ENCODE data around the gene UBE2R2.
A peak's percentile ranks its signal among the peaks of the same experiment; 100 is the strongest.
"Not testable (repeated sequence)": the region's sequence is repeated elsewhere in the genome, so short reads cannot be mapped to it uniquely, and the experiment has no call there.

The UBE2R2 gene

DNA sequence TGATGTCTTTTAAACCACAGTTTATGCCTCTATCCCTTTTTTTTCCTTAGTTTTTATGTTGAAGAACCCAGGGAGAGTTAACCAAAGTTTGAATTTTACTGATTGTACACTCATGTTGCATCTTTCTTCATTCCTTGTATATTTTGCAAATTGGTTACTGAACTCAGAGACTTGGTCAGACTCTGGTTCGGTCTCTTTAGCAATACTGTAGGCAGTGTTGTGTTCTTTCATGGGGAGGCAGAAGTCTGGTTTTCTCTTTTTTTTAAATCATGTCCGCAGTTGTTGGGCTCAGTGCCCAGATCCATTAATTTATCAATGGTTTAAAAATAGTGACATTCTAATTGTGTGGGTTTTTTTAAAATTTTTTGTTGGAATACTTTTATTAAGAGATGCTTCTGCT lies 23.4 kb downstream of the UBE2R2 start:
- DNase-seq (ENCODE audit: low read depth in 2 of 2), result no peak

DNA sequence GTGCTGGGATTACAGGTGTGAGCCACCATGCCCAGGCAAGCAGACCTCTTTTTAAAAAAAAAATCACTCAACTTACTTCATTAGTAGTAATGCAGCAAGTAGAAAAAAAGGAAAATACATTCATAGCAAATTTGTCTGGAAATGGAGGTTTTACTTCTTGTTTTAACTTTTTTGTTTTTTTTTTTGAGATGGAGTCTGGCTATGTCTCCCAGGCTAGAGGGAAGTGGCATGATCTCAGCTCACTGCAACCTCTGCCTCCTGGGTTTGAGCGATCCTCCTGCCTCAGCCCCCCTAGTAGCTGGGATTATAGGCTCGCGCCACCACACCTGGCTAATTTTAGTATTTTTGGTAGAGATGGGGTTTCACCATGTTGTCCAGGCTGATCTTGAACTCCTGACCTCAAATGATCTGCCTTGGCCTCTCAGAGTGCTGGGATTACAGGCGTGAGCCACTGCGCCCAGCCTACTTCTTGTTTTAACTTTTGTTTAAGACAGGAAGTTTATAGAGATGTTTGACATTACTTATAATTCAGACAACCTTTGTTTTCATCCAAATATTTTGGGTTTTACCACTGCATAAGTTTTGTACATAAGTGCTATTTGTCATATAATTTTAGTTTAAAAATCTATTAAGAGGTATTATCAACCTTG lies 26.5 kb downstream of the UBE2R2 start:
- DNase-seq (ENCODE audit: low read depth in 2 of 2), result no peak

- no peak for DNase-seq (ENCODE audit: low read depth in 2 of 2)
Measured at GRCh38 chr9:33846231-33846630, 29.3 kb downstream of the UBE2R2 start.

DNA sequence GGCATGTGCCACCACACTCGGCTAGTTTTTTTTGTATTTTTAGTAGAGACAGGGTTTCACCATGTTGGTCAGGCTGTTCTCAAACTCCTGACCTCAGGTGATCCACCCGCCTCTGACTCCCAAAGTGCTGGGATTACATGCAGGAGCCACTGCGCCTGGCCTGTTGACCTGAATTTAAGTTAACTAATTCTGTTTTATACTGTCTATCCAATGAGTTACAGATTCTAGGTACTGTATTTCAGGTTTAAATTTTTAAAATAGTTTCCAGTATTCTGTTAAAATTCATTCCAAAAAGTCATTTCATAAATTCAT lies 30.9 kb downstream of the UBE2R2 start:
- DNase-seq (ENCODE audit: low read depth in 2 of 2), result not testable (repeated sequence)

GRCh38 chr9:33850267-33850629 lies 33.3 kb downstream of the UBE2R2 start:
- DNase-seq (ENCODE audit: low read depth in 2 of 2), result no peak

GRCh38 chr9:33850677-33851076 lies 33.7 kb downstream of the UBE2R2 start:
- DNase-seq (ENCODE audit: low read depth in 2 of 2), result no peak

DNA sequence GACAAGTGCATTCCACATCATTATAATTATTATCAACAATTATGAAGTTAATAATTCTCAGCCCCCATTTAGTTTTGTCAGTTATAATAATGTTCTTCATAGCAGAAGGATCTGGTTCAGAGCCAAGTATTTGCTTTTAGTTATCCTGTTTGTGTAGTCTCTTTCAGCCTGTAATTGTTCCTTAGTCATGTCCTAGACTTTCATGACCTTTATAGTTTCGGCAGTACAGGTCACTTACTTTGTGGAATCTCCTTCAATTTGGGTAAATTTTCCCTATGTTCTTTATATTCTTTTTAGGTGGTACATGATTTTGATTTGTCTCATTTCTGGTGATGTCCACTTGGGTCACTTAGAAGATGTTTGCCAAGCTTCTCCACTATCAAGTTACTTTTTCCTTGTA lies 34.3 kb downstream of the UBE2R2 start:
- no peak for DNase-seq (ENCODE audit: low read depth in 2 of 2)

- no peak for DNase-seq (ENCODE audit: low read depth in 2 of 2)
Measured at GRCh38 chr9:33852216-33852826, 35.4 kb downstream of the UBE2R2 start.

DNA sequence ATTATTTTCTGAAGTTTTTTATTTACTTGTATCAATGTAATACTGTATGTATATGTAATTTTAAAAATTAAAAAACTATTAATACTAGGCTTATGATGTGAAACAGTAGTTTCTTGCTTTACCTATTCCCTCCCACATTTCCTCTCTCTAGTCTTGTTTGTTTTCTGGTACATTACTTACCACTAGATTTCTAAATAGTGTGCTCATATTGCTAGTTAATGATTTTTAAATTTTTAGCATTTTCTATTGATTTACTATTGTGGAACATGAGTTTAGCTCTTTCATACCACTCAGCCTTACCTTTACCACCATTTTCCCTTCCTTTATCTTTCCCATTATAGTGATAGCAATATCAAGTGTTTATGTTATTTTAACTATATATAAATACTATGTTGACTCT lies 39.3 kb downstream of the UBE2R2 start:
- no peak for DNase-seq (ENCODE audit: low read depth in 2 of 2)

DNA sequence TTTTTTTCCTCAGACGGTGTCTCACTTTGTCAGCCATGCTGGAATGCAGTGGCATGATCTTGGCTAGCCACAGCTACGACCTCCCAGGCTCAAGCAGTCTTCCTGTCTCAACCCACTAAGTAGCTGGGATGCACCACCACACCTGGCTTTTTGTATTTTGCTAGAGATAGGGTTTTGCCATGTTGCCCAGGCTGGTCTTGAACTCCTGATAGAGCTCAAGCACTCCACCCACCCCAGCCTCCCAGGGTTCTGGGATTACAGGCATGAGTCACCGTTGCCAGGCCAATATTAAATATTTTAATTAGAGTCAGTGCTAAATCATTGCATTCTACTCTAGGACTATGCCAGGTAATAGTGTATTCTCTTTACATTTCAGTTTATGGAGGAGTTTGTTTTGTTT lies 41.5 kb downstream of the UBE2R2 start:
- no peak for DNase-seq (ENCODE audit: low read depth in 2 of 2)

DNA sequence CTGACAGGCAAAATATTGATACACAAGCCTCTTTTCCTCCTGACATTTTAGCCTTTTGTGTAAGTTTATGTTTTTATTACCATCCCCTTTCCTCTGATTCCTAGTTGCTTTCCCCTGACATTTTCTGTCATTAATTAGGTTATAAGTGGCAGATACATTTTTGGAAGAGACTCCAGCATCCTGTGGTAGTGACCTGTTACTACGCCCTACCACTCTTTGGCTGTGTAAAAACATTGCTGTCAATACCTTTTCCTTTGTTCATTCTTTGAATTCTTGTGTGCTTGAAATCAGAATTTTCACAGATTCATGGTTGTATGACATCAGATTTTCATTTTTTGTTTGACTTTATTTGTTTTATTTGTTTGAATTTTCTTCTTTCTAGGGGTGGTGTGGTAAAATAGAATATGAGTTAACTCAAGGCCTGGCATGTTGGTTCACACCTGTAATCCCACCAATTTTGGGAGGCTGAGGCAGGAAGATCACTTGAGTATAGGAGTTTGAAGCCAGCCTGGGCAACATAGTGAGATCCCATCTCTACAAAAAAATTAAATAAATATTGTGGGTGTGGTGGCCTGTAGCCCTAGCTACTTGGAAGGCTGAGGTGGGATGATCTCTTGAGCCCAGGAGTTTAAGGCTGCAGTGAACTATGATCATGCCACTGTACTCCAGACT lies 43.4 kb downstream of the UBE2R2 start:
- DNase-seq (ENCODE audit: low read depth in 2 of 2), result no peak

DNA sequence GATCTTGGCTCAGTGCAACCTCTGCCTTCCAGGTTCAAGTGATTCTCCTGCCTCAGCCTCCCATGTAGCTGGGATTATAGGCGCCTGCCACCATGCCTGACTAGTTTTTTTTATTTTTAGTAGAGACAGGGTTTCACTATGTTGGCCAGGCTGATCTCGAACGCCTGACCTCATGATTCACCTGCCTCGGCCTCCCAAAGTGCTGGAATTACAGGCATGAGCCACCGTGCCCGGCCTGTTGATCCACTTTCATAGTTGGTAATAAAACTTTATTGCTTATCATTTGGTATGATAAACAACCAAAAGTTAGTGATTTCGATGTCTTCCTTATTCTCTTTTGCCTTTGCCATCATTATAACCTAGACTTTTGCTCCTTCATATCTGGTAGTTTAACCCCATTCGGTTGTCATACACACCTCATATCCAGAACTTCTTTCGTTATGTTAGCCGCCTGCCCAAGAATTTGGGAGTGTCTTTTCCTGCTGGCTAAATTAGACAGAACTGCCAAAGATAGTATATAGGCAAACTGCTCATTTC lies 45.0 kb downstream of the UBE2R2 start:
- DNase-seq (ENCODE audit: low read depth in 2 of 2), result no peak

GRCh38 chr9:33863027-33863426 lies 46.1 kb downstream of the UBE2R2 start:
- DNase-seq (ENCODE audit: low read depth in 2 of 2), result not testable (repeated sequence)

GRCh38 chr9:33867747-33868439 lies 50.9 kb downstream of the UBE2R2 start:
- DNase-seq (ENCODE audit: low read depth in 2 of 2), result no peak

- DNase-seq (ENCODE audit: low read depth in 2 of 2), result peak; percentile 49 to 59
Measured at GRCh38 chr9:33868440-33868973, 51.5 kb downstream of the UBE2R2 start.

- not testable (repeated sequence) for DNase-seq (ENCODE audit: low read depth in 2 of 2)
Measured at GRCh38 chr9:33869243-33869642, 52.3 kb downstream of the UBE2R2 start.

DNA sequence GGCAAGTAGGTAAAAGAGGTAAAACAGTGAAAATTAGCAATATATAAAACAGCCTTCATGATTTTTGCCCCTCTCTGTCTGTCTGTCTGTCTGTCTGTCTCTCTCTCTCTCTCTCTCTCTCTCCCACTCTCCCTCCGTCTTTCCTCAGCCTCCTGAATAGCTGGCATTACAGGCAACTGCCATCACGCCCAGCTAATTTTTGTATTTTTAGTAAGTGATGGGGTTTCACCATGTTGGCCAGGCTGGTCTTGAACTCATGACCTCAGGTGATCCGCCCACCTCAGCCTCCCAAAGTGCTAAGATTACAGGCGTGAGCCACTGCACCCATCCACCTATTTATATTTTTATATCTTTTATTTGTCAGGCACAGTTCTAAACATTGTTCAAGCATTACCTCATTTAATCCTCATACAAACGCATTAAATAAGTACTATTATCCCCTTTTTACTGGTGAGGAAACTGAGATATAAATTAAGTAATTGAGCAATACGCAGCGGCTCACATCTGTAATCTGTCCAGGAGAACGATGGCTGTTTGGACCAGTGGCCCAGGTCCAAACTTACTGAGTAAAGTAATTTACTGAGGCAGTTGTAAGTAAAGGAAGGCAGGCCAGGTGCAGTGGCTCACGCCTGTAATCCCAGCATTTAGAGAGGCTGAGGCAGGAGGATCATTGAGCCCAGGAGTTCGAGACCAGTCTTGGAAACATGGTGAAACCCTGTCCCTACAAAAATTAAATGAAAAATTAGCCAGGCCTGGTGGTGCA lies 60.9 kb downstream of the UBE2R2 start:
- DNase-seq (ENCODE audit: low read depth in 2 of 2), result no peak

- no peak for DNase-seq (ENCODE audit: low read depth in 2 of 2)
Measured at GRCh38 chr9:33878691-33879366, 61.9 kb downstream of the UBE2R2 start.

DNA sequence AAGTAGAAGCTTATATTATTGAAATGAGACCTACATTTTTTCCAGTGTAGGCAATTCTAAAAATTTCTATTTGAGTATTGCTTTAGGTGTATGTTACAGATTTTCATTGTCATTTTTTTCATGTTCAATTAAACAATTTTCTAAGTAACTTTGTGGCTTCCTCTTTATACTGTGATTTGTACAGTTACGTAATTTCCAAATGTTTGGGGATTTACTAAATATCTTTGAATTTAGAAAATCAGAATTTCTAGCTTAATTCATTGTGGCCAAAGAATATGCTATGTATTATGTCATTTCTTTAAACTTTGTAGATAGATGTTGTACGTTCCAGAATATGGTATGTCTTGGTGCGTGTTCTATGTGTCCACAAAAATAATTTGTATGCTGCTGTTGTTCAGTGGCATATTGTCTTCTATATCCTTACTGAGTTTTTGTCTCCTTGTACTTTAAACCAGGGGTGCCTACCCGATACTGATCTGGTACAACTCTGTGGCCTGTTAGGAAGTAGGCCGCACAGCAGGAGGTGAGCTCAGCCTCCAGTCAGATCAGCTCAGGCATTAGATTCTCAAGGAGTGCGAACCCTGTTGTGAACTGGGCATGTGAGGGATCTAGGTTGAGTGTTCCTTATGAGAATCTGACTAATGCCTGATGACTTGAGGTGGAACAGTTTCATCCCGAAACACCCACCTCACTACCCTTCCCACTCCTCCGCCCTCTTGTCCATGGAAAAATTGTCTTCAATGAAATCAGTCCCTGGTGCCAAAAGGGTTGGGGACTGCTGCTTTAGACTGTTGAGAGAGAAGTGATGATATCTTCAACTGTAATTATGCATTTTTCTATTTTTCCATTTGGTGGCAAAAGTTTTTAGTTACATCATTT lies 63.5 kb downstream of the UBE2R2 start:
- DNase-seq (ENCODE audit: low read depth in 2 of 2), result no peak

GRCh38 chr9:33881635-33882034 lies 64.7 kb downstream of the UBE2R2 start:
- no peak for DNase-seq (ENCODE audit: low read depth in 2 of 2)
